B cell (primary cell): ENCODE measurements around the gene XXYLT1. TPM values are rescaled to one million over a fixed set of nuclear protein-coding genes. Genes with fewer than 3 reads are reported as not detected.

Experiments used
- ATAC-seq: fragments of 200-7000 bp; cut with Tn5 transposase; one replicate; pipeline ENCODE4 v1.10.0; 2021; ENCODE audit warnings: low read depth, mild to moderate bottlenecking, moderate number of reproducible peaks, moderate library complexity
- CTCF ChIA-PET: fragments of 350-600 bp; sonication (Branson Sonifier 250); formaldehyde crosslinking; loops from one replicate; lab custom pipeline; 2021; ENCODE audit warnings: antibody characterized with exemption, inconsistent platforms; lab: Charles Lee
- POLR2A ChIA-PET: fragments of 350-600 bp; sonication (Branson Sonifier 250); formaldehyde crosslinking; loops from one replicate; lab custom pipeline; 2021; ENCODE audit warnings: antibody characterized with exemption; lab: Charles Lee
- DNase-seq: peaks from one replicate; pipeline ENCODE4 v3.0.0; 2013
- H2AFZ ChIP-seq: 2 replicates; pipeline ENCODE4 v1.6.1; 2012; ENCODE audit warnings: mild to moderate bottlenecking, low read depth, low read length; ENCODE audit not compliant: insufficient read depth, poor library complexity, severe bottlenecking
- H3K27ac ChIP-seq, 2 donors: 1 replicate in 1 of 2; 2 replicates in 1 of 2; pipeline ENCODE4 v1.5.1; 2012 to 2013; ENCODE audit warnings: low read length in 2 of 2, mild to moderate bottlenecking in 2 of 2, moderate library complexity in 1 of 2
- H3K27me3 ChIP-seq, 4 experiments: fragments of 200-600 bp in 1 of 4; sonication (generic) in 1 of 4; replicated peaks in 1 of 4; 1 replicate in 2 of 4; 2 replicates in 2 of 4; pipeline versions ENCODE4 v1.6.1 to v1.7.0; 2013 to 2016; ENCODE audit warnings: low read length in 3 of 4, mild to moderate bottlenecking in 2 of 4, mixed read lengths in 1 of 4, moderate library complexity in 1 of 4; ENCODE audit not compliant: insufficient read depth in 4 of 4, control insufficient read depth in 3 of 4; ENCODE audit errors: control extremely low read depth in 1 of 4
- H3K36me3 ChIP-seq, 2 experiments: replicated peaks in 1 of 2; 1 replicate in 1 of 2; 2 replicates in 1 of 2; pipeline versions ENCODE4 v1.6.1 to v1.7.1; 2013; ENCODE audit warnings: low read length in 1 of 2; ENCODE audit not compliant: insufficient read depth in 2 of 2, control insufficient read depth in 1 of 2; ENCODE audit errors: control extremely low read depth in 1 of 2, extremely low read depth in 1 of 2
- H3K4me1 ChIP-seq, 2 donors: fragments of 200-600 bp in 1 of 2; sonication (generic) in 1 of 2; 1 replicate in 1 of 2; 2 replicates in 1 of 2; pipeline versions ENCODE4 v1.5.1 to v1.6.1; 2013 to 2017; ENCODE audit warnings: low read length in 2 of 2; ENCODE audit not compliant: control insufficient read depth in 2 of 2, insufficient read depth in 2 of 2
- H3K4me2 ChIP-seq: replicated peaks from 2 replicates; pipeline ENCODE3; 2012; ENCODE audit warnings: mild to moderate bottlenecking, low read depth, low read length; ENCODE audit not compliant: poor library complexity, severe bottlenecking
- H3K4me3 ChIP-seq, 5 experiments: fragments of 200-600 bp in 1 of 5; sonication (generic) in 1 of 5; 1 replicate in 3 of 5; 2 replicates in 2 of 5; pipeline versions ENCODE4 v1.5.1 to v1.7.0; 2011 to 2016; ENCODE audit warnings: low read length in 4 of 5, mild to moderate bottlenecking in 4 of 5, low read depth in 2 of 5, control low read depth in 1 of 5, moderate library complexity in 1 of 5; ENCODE audit not compliant: insufficient read depth in 1 of 5; ENCODE audit errors: control extremely low read depth in 1 of 5, extremely low read depth in 1 of 5
- H3K79me2 ChIP-seq: fragments of 200-600 bp; sonication (generic); one replicate; pipeline ENCODE4 v1.6.0; 2016; ENCODE audit warnings: low read length; ENCODE audit not compliant: control insufficient read depth, insufficient read depth
- H3K9ac ChIP-seq: fragments of 200-600 bp; sonication (generic); 2 replicates; pipeline ENCODE4 v1.6.1; 2017; ENCODE audit warnings: mild to moderate bottlenecking, low read length, moderate library complexity
- H3K9me3 ChIP-seq, 3 donors: one replicate each; pipeline versions ENCODE4 v1.6.1 to v1.7.1; 2013; ENCODE audit warnings: low read length in 2 of 3; ENCODE audit not compliant: control insufficient read depth in 2 of 3, insufficient read depth in 1 of 3; ENCODE audit errors: control extremely low read depth in 1 of 3
- H4K20me1 ChIP-seq: 2 replicates; pipeline ENCODE4 v1.6.0; 2012; ENCODE audit warnings: mild to moderate bottlenecking, low read length; ENCODE audit not compliant: insufficient read depth, control insufficient read depth, poor library complexity, severe bottlenecking
- H3K27ac Mint-ChIP-seq: one replicate; pipeline ENCODE4 v1.8.0; 2021; ENCODE audit warnings: mixed read lengths
- H3K27me3 Mint-ChIP-seq: one replicate; pipeline ENCODE4 v1.8.0; 2021; ENCODE audit warnings: mixed read lengths
- H3K4me1 Mint-ChIP-seq: one replicate; pipeline ENCODE4 v1.8.0; 2021; ENCODE audit warnings: mixed read lengths
- H3K4me3 Mint-ChIP-seq: one replicate; pipeline ENCODE4 v1.8.0; 2021; ENCODE audit warnings: mixed read lengths
- H3K9me3 Mint-ChIP-seq: one replicate; pipeline ENCODE4 v1.8.0; 2022; ENCODE audit warnings: mixed read lengths; ENCODE audit not compliant: insufficient read depth
- CTCF ChIP-seq: fragments of 200-600 bp; IDR thresholded peaks from one replicate; pipeline ENCODE4 v1.8.0; 2022; ENCODE audit warnings: antibody characterized with exemption, mild to moderate bottlenecking
- EZH2 ChIP-seq: IDR thresholded peaks from 2 replicates; pipeline ENCODE4 v1.6.1; 2012; ENCODE audit warnings: borderline replicate concordance, low read depth, mild to moderate bottlenecking, moderate library complexity, low read length; ENCODE audit not compliant: insufficient read depth, poor library complexity, severe bottlenecking
- WGBS: methylation state at CpG from one replicate; pipeline ENCODE4 v1.1.5; 2013; ENCODE audit warnings: missing lambda C conversion rate; ENCODE audit not compliant: insufficient coverage; 5-methylcytosine and 5-hydroxymethylcytosine counted together
- intact Hi-C: fragments of 100-400 bp; cut with micrococcal nuclease; formaldehyde crosslinking; loops from one replicate; pipeline ENCODE4 v1.10.0; 2022
- polyA plus RNA-seq: library from polyadenylated mRNA; depleted of rRNA; stranded (reverse); fragments of >200 nt; gene quantifications from 2 replicates; pipeline ENCODE4 v1.2.3, GENCODE V29; 2012
- total RNA-seq, 2 donors: library from RNA; stranded (reverse); fragments of 120-200 nt in 1 of 2; gene quantifications; 1 replicate in 1 of 2; 2 replicates in 1 of 2; pipeline versions ENCODE4 v1.2.3 to v1.2.4, GENCODE V29; 2013 to 2022

The XXYLT1 gene
- total and polyA plus RNA-seq, 2 donors (not counting 1 experiment from before 2014, with no cell fraction given) = 2.6 to 11.2 TPM

- Histone ChIP-seq H3K4me2 (no peak overlapping the region), H3K36me3 (no peaks in the 10 kb centered on the region), H3K4me1 (peaks cover 2 to 11% of the 10 kb centered on the region in 2 donors), H2AFZ (no peak overlapping the region), H3K4me3 (no peak overlapping the region), H3K27ac (no peak overlapping the region), H3K9ac (no peak overlapping the region), H3K79me2 (no peaks in the 10 kb centered on the region), H3K9me3 (no peaks in the 10 kb centered on the region), H3K27me3 (no peaks in the 10 kb centered on the region), H4K20me1 (no peaks in the 10 kb centered on the region)
- no peak for ATAC-seq
- 89% methylated on average over 7 of the region's 9 CpGs for WGBS
- Mint-ChIP-seq H3K27ac (no peak overlapping the region), H3K4me3 (no peak overlapping the region), H3K4me1 (peaks cover 17% of the 10 kb centered on the region), H3K9me3 (no peaks in the 10 kb centered on the region), H3K27me3 (peaks cover 4% of the 10 kb centered on the region)
- no peak for TF ChIP-seq CTCF
- TF ChIP-seq EZH2 = no peak
- intact Hi-C loops = no loop called here
- ChIA-PET POLR2A (no interaction called here), CTCF (interaction anchor here (0.6 kb wide), 1 partner anchor 24 kb away, joined by 4 read pairs; no protein-coding TSS in a partner anchor)
- DNase-seq = no peak
These were observed 89.9 kb downstream of the XXYLT1 start for GRCh38 chr3:195181113-195181498.

- no peak for TF ChIP-seq CTCF
- no peak for TF ChIP-seq EZH2
- H2AFZ ChIP-seq = no peak overlapping the region
- no peaks in the 10 kb centered on the region for H3K9me3 ChIP-seq
- ATAC-seq (no peak), DNase-seq (no peak)
- H3K4me3 Mint-ChIP-seq = no peak overlapping the region
- CTCF ChIA-PET = interaction anchor here (0.6 kb wide), 1 partner anchor 23 kb away, joined by 4 read pairs; no protein-coding TSS in a partner anchor
- no peak overlapping the region for H3K27ac ChIP-seq
- H4K20me1 ChIP-seq = no peaks in the 10 kb centered on the region
- H3K9me3 Mint-ChIP-seq = no peaks in the 10 kb centered on the region
- no peak overlapping the region for H3K9ac ChIP-seq
- intact Hi-C loops = no loop called here
- peaks cover 4% of the 10 kb centered on the region for H3K27me3 Mint-ChIP-seq
- H3K4me1 Mint-ChIP-seq = peaks cover 12% of the 10 kb centered on the region
- POLR2A ChIA-PET = no interaction called here
- no peaks in the 10 kb centered on the region for H3K79me2 ChIP-seq
- no peak overlapping the region for H3K27ac Mint-ChIP-seq
- H3K36me3 ChIP-seq = no peaks in the 10 kb centered on the region
- no peaks in the 10 kb centered on the region for H3K27me3 ChIP-seq
- H3K4me2 ChIP-seq = no peak overlapping the region
- H3K4me1 ChIP-seq = peaks cover 0 to 6% of the 10 kb centered on the region in 2 donors
- WGBS = 85% methylated on average over 10 of the region's 17 CpGs
- no peak overlapping the region for H3K4me3 ChIP-seq
These were observed 90.4 kb downstream of the XXYLT1 start for GRCh38 chr3:195180490-195181112.
